Liver (tissue), 9 donors: ENCODE results near the gene DPF3. TPM values are rescaled to one million over a fixed set of nuclear protein-coding genes. Genes with fewer than 3 reads are reported as not detected.

ENCODE experiments used
- DNase-seq: peaks from one replicate; pipeline ENCODE4 v3.0.0-alpha.2; 2017; ENCODE audit warnings: low spot score
- H3K27ac ChIP-seq, 2 donors: one replicate each; pipeline ENCODE4 v1.7.0; 2013; ENCODE audit warnings: inconsistent platforms in 2 of 2, low read length in 2 of 2, control low read depth in 1 of 2, low read depth in 1 of 2, mild to moderate bottlenecking in 1 of 2
- H3K27me3 ChIP-seq, 4 donors: one replicate each; pipeline versions ENCODE4 v1.6.1 to v1.7.0; 2013; ENCODE audit warnings: low read length in 3 of 4, inconsistent platforms in 1 of 4, mild to moderate bottlenecking in 1 of 4, moderate library complexity in 1 of 4; ENCODE audit not compliant: control insufficient read depth in 4 of 4, insufficient read depth in 4 of 4
- H3K36me3 ChIP-seq, 4 donors: one replicate each; pipeline versions ENCODE4 v1.6.1 to v1.7.0; 2013; ENCODE audit warnings: low read length in 3 of 4, mild to moderate bottlenecking in 3 of 4, low read depth in 1 of 4, moderate library complexity in 1 of 4; ENCODE audit not compliant: control insufficient read depth in 4 of 4, insufficient read depth in 3 of 4
- H3K4me1 ChIP-seq, 4 donors: one replicate each; pipeline versions ENCODE4 v1.6.1 to v1.7.0; 2013; ENCODE audit warnings: low read length in 3 of 4, mild to moderate bottlenecking in 3 of 4, moderate library complexity in 1 of 4; ENCODE audit not compliant: control insufficient read depth in 4 of 4, insufficient read depth in 4 of 4
- H3K4me3 ChIP-seq, 3 donors: one replicate each; pipeline versions ENCODE4 v1.6.1 to v1.7.0; 2013; ENCODE audit warnings: low read length in 3 of 3, control low read depth in 1 of 3, low read depth in 1 of 3, mild to moderate bottlenecking in 1 of 3
- H3K9ac ChIP-seq, 2 donors: one replicate each; pipeline ENCODE4 v1.7.0; 2013; ENCODE audit warnings: low read length in 2 of 2, mild to moderate bottlenecking in 2 of 2, moderate library complexity in 2 of 2, control low read depth in 1 of 2, low read depth in 1 of 2
- H3K9me3 ChIP-seq, 4 donors: one replicate each; pipeline versions ENCODE4 v1.6.1 to v1.7.0; 2013; ENCODE audit warnings: low read length in 3 of 4; ENCODE audit not compliant: control insufficient read depth in 4 of 4
- CTCF ChIP-seq: fragments of 150-350 bp; IDR thresholded peaks from 2 replicates; pipeline ENCODE4 v1.5.1; 2017; ENCODE audit warnings: improper control_type of control experiment, low read depth, low read length; ENCODE audit not compliant: missing input control
- FOXA1 ChIP-seq: IDR thresholded peaks from 2 replicates; pipeline ENCODE4 v1.6.1; 2016; ENCODE audit warnings: antibody characterized with exemption
- GABPA ChIP-seq, 2 donors: IDR thresholded peaks in 1 of 2; conservative IDR thresholded peaks in 1 of 2; 2 replicates each; pipeline ENCODE4 v1.6.1; 2016; ENCODE audit warnings: antibody characterized with exemption in 2 of 2, mild to moderate bottlenecking in 1 of 2, moderate library complexity in 1 of 2
- HNF4A ChIP-seq, 2 donors: conservative IDR thresholded peaks; 2 replicates each; pipeline ENCODE4 v1.6.1; 2016; ENCODE audit warnings: antibody characterized with exemption in 2 of 2, mild to moderate bottlenecking in 2 of 2
- HNF4G ChIP-seq: IDR thresholded peaks from 2 replicates; pipeline ENCODE4 v1.6.1; 2016; ENCODE audit warnings: antibody characterized with exemption
- JUND ChIP-seq, 2 donors: IDR thresholded peaks; 2 replicates each; pipeline ENCODE4 v1.6.1; 2016; ENCODE audit warnings: antibody characterized with exemption in 2 of 2
- MAX ChIP-seq: IDR thresholded peaks from 2 replicates; pipeline ENCODE4 v1.6.1; 2016; ENCODE audit warnings: antibody characterized with exemption
- NR2F2 ChIP-seq: IDR thresholded peaks from 2 replicates; pipeline ENCODE4 v1.6.1; 2016; ENCODE audit warnings: antibody characterized with exemption
- RAD21 ChIP-seq, 2 donors: IDR thresholded peaks; 2 replicates each; pipeline ENCODE4 v1.6.1; 2016; ENCODE audit warnings: antibody characterized with exemption in 2 of 2, mild to moderate bottlenecking in 2 of 2
- REST ChIP-seq: IDR thresholded peaks from 2 replicates; pipeline ENCODE4 v1.6.1; 2016; ENCODE audit warnings: antibody characterized with exemption, mild to moderate bottlenecking
- RXRA ChIP-seq, 2 donors: IDR thresholded peaks; 2 replicates each; pipeline ENCODE4 v1.6.1; 2017 to 2018; ENCODE audit warnings: antibody characterized with exemption in 2 of 2, mild to moderate bottlenecking in 1 of 2
- SP1 ChIP-seq: IDR thresholded peaks from 2 replicates; pipeline ENCODE4 v1.6.1; 2018; ENCODE audit warnings: antibody characterized with exemption, mild to moderate bottlenecking
- TAF1 ChIP-seq: conservative IDR thresholded peaks from 2 replicates; pipeline ENCODE4 v1.6.1; 2016; ENCODE audit warnings: antibody characterized with exemption, mild to moderate bottlenecking
- YY1 ChIP-seq: IDR thresholded peaks from 2 replicates; pipeline ENCODE4 v1.6.1; 2016; ENCODE audit warnings: antibody characterized with exemption, mild to moderate bottlenecking
- ZBTB33 ChIP-seq: IDR thresholded peaks from 2 replicates; pipeline ENCODE4 v1.6.1; 2016; ENCODE audit warnings: antibody characterized with exemption
- WGBS: extraction: QIAGEN DNeasy Blood & Tissue Kit; methylation state at CpG from one replicate; pipeline ENCODE4 v1.1.7; 2013; 5-methylcytosine and 5-hydroxymethylcytosine counted together
- polyA plus RNA-seq, 2 donors: library from polyadenylated mRNA; stranded (reverse) in 1 of 2; unstranded in 1 of 2; fragments of 200-250 nt in 1 of 2; fragments of >200 nt in 1 of 2; fragmentation: Nextera tagmentation in 1 of 2; extraction: Ambion mirVana in 1 of 2; gene quantifications; one replicate each; pipeline versions ENCODE4 v1.2.1 to v1.2.3, GENCODE V29; 2013 to 2015
- total RNA-seq, 2 donors: library from RNA; depleted of rRNA; stranded (reverse); fragments of >200 nt; gene quantifications; one replicate each; pipeline ENCODE4 v1.2.3, GENCODE V29; 2014
- donor health status: healthy.
- donor health status: healthy.
- donor health status: healthy.
- donor health status: healthy.
- donor health status: healthy.

DPF3 gene
- total and polyA plus RNA-seq, 4 donors = 1.1 to 23.2 (median 2.5) TPM

- Histone ChIP-seq H3K27ac (no peak overlapping the region), H3K9me3 (no peaks in the 10 kb centered on the region), H3K4me3 (no peak overlapping the region), H3K4me1 (peaks cover 4 to 17% (median 12%) of the 10 kb centered on the region in 4 donors), H3K36me3 (no peaks in the 10 kb centered on the region), H3K9ac (no peak overlapping the region), H3K27me3 (no peaks in the 10 kb centered on the region)
- 85% methylated on average over 8 of the region's 8 CpGs for WGBS
- TF ChIP-seq FOXA1 = no peak
- no peak for TF ChIP-seq RAD21 (IDR thresholded peaks at IDR 0.05)
- no peak for TF ChIP-seq SP1
- TF ChIP-seq CTCF = no peak
- no peak for TF ChIP-seq NR2F2
- no peak for TF ChIP-seq REST
- TF ChIP-seq HNF4G = no peak
- no peak for TF ChIP-seq TAF1
- TF ChIP-seq MAX = no peak
- TF ChIP-seq YY1 = no peak
- TF ChIP-seq JUND (IDR thresholded peaks at IDR 0.05) = no peak
- no peak for TF ChIP-seq ZBTB33
- no peak for TF ChIP-seq HNF4A (conservative IDR thresholded peaks at IDR 0.05)
- no peak for DNase-seq
These were observed 83.7 kb downstream of the DPF3 start for GRCh38 chr14:72810201-72810600.

- TF ChIP-seq GABPA (IDR thresholded peaks at IDR 0.05 in 1 of 2, conservative IDR thresholded peaks at IDR 0.05 in 1 of 2) = no peak
- TF ChIP-seq CTCF = no peak
- TF ChIP-seq RXRA (IDR thresholded peaks at IDR 0.05) = no peak
- TF ChIP-seq HNF4G = no peak
- TF ChIP-seq ZBTB33 = no peak
- TF ChIP-seq NR2F2 = no peak
- no peak for TF ChIP-seq MAX
- no peak overlapping the region for H3K9ac ChIP-seq
- DNase-seq = no peak
- H3K27ac ChIP-seq = no peak overlapping the region
- H3K4me1 ChIP-seq = peaks cover 4 to 17% (median 12%) of the 10 kb centered on the region in 4 donors
- H3K27me3 ChIP-seq = no peaks in the 10 kb centered on the region
- 76% methylated on average over 6 of the region's 6 CpGs for WGBS
- no peaks in the 10 kb centered on the region for H3K9me3 ChIP-seq
- H3K36me3 ChIP-seq = no peaks in the 10 kb centered on the region
- H3K4me3 ChIP-seq = no peak overlapping the region
These were observed 84.8 kb downstream of the DPF3 start for GRCh38 chr14:72809063-72809462.
